HG02798 (cell line): ENCODE results near the gene MEIOB.

Experiments
- ATAC-seq: cut with Tn5 transposase; IDR thresholded peaks from one replicate; pipeline ENCODE4 v1.9.1; 2021; ENCODE audit warnings: mild to moderate bottlenecking; ENCODE audit not compliant: unreplicated experiment, poor library complexity

The MEIOB gene

GRCh38 chr16:1790261-1790610 is 81.7 kb downstream of the MEIOB start:
- ATAC-seq, result no peak

GRCh38 chr16:1789643-1790045 is 82.3 kb downstream of the MEIOB start:
- ATAC-seq, result no peak

- no peak for ATAC-seq
Measured at GRCh38 chr16:1788708-1789100, 83.3 kb downstream of the MEIOB start.

GRCh38 chr16:1788095-1788707 is 83.8 kb downstream of the MEIOB start:
- no peak for ATAC-seq

- ATAC-seq, result no peak
Measured at GRCh38 chr16:1787322-1788094, 84.5 kb downstream of the MEIOB start.

- no peak for ATAC-seq
Measured at GRCh38 chr16:1787056-1787321, 85.0 kb downstream of the MEIOB start.

GRCh38 chr16:1786242-1787055 is 85.5 kb downstream of the MEIOB start:
- no peak for ATAC-seq

GRCh38 chr16:1785846-1786170 is 86.2 kb downstream of the MEIOB start:
- ATAC-seq, result no peak

- ATAC-seq, result no peak
Measured at GRCh38 chr16:1784977-1785845, 86.8 kb downstream of the MEIOB start.
